ENCODE results near the gene GPX7. TPM values are rescaled to one million over a fixed set of nuclear protein-coding genes. Genes with fewer than 3 reads are reported as not detected.
A peak's percentile ranks its signal among the peaks of the same experiment; 100 is the strongest.

GPX7 gene
- total RNA-seq, 2 experiments from 2014 or later: 21.5 TPM

GRCh38 chr1:52654063-52654462, 51.9 kb downstream of the GPX7 start:
- ATAC-seq (no peak), DNase-seq (no peak)
- H3K4me1 Mint-ChIP-seq (ENCODE audit: low read depth): peaks cover 16% of the 10 kb centered on the region
- CTCF ChIA-PET: no interaction called here
- peaks cover 16% of the 10 kb centered on the region for H3K36me3 Mint-ChIP-seq (ENCODE audit: low read depth)
- POLR2A ChIA-PET: interaction anchor here (0.8 kb wide), 1 partner anchor 21 kb away, joined by 5 read pairs; the partner anchor contains the start of gene SHISAL2A
- intact Hi-C loops (cut with micrococcal nuclease): loop anchor here (10.0 kb wide), 1 partner anchor 249 kb away; the partner anchor contains the start of genes ORC1 and PRPF38A
- TF ChIP-seq CTCF (IDR thresholded peaks at IDR 0.05): no peak
- H3K27me3 Mint-ChIP-seq: no peaks in the 10 kb centered on the region
- no peaks in the 10 kb centered on the region for H3K9me3 Mint-ChIP-seq
- H3K4me3 Mint-ChIP-seq: no peak overlapping the region
- no peak overlapping the region for H3K27ac Mint-ChIP-seq

DNA sequence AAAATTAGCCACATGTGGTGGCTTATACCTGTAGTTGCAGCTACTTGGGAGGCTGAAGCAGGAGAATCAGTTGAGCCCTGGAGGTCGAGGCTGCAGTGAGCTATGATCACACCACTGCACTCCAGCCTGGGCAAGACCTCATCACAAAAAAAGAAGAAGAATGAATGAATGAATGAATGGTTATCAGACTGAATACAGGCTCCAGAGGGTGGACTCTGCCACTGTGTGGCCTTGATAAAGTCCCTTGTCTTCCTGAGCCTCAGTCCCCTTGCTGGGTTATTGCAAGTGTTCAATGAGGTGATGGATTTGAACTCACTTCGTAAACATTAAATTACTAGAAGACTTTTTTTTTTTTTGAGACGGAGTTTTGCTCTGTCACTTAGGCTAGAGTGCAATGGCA, 55.5 kb downstream of the GPX7 start:
- peaks cover 36% of the 10 kb centered on the region for H3K4me1 Mint-ChIP-seq (ENCODE audit: low read depth)
- H3K36me3 Mint-ChIP-seq (ENCODE audit: low read depth): peaks cover 6% of the 10 kb centered on the region
- H3K27ac Mint-ChIP-seq: peak overlapping the region; percentile 46
- CTCF ChIA-PET: interaction anchor here (1.2 kb wide), 1 partner anchor 8 kb away, joined by 3 read pairs; no protein-coding TSS in a partner anchor
- POLR2A ChIA-PET: interaction anchor here (0.7 to 1.8 kb wide), 3 partner anchors 9 to 22 kb away, joined by 3 to 5 read pairs (median 3); no protein-coding TSS in a partner anchor
- intact Hi-C loops (cut with micrococcal nuclease): loop anchor here (10.0 kb wide), 1 partner anchor 253 kb away; the partner anchor contains the start of genes ORC1 and PRPF38A
- H3K9me3 Mint-ChIP-seq: no peaks in the 10 kb centered on the region
- no peaks in the 10 kb centered on the region for H3K27me3 Mint-ChIP-seq
- no peak overlapping the region for H3K4me3 Mint-ChIP-seq
- no peak for TF ChIP-seq CTCF (IDR thresholded peaks at IDR 0.05)
- DNase-seq (no peak), ATAC-seq (no peak)

Other genes starting within 250 kb of the GPX7 start
- gene CC2D1B, start 236.2 kb upstream of the GPX7 start, total RNA-seq: 10 to 100 TPM; 17.1 to 19.4 TPM
- 10 to 100 TPM; 51.0 to 51.8 TPM for gene ORC1, start 197.9 kb upstream of the GPX7 start, total RNA-seq
- gene PRPF38A, start 197.8 kb upstream of the GPX7 start, total RNA-seq: 10 to 100 TPM; 81.3 to 85.8 TPM
- gene TUT4, start 49.3 kb upstream of the GPX7 start, total RNA-seq: 10 to 100 TPM; 51.6 to 59.0 TPM
- 10 to 100 TPM; 14.6 to 16.2 TPM for gene SHISAL2A, start 30.8 kb downstream of the GPX7 start, total RNA-seq
- gene COA7, start 96.0 kb downstream of the GPX7 start, total RNA-seq: 10 to 100 TPM; 16.3 to 17.6 TPM
- gene ZYG11B, start 124.1 kb downstream of the GPX7 start, total RNA-seq: 10 to 100 TPM; 10.8 to 10.9 TPM
- gene ZYG11A, start 240.4 kb downstream of the GPX7 start, total RNA-seq: under 1 TPM; 0.13 to 0.16 TPM